Measurements from ENCODE around the gene DTNA.

DNA sequence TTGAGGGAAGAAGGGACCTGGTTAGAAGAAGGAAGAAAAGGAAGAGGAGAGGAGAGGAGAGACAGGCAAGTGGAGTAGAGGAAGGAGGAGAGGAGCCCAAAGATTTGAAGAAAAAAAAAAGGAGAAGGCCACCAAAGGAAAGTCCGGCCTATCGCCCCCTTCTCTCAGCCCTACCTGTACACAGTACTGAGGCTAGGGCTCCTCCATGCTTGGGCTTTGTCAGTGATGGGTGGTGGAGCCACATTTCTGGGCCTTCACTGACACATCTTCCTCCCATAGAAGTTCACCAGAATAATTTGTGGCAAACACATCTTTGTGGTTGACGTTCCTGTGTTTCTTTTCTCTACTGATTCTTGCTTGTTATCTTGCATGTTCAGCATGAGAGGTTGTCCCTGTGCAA, 125.4 kb downstream of the DTNA start:
- TF ChIP-seq CTCF (IDR thresholded peaks at IDR 0.05) (no peak), POLR2AphosphoS5 (IDR thresholded peaks at IDR 0.05) (no peak), POLR2A (IDR thresholded peaks at IDR 0.05) (no peak)
